Measurements from ENCODE around the gene GCNT4.
"Not testable (repeated sequence)": the region's sequence is repeated elsewhere in the genome, so short reads cannot be mapped to it uniquely, and the experiment has no call there.

GCNT4 gene

GRCh38 chr5:75052192-75053053 lies at the start of gene GCNT4:
TSS of gene GCNT4 (minus strand) at chr5:75052558. CDS start at chr5:75030037, 22,521 bp downstream.
- DNase-seq (ENCODE audit: low read depth): peak; percentile 72

GRCh38 chr5:75095956-75096355 lies 43.6 kb upstream of the GCNT4 start:
- peak; percentile 86 for DNase-seq (ENCODE audit: low read depth)

- DNase-seq (ENCODE audit: low read depth): peak; percentile 62
These were observed 39.2 kb upstream of the GCNT4 start for GRCh38 chr5:75091597-75091996.

GRCh38 chr5:75089662-75090061 lies 37.3 kb upstream of the GCNT4 start:
- no peak for DNase-seq (ENCODE audit: low read depth)

- DNase-seq (ENCODE audit: low read depth): no peak
These were observed 36.8 kb upstream of the GCNT4 start for GRCh38 chr5:75089137-75089536.

GRCh38 chr5:75088648-75089047 lies 36.3 kb upstream of the GCNT4 start:
- DNase-seq (ENCODE audit: low read depth): no peak

- no peak for DNase-seq (ENCODE audit: low read depth)
These were observed 29.2 kb upstream of the GCNT4 start for GRCh38 chr5:75081510-75081909.

GRCh38 chr5:75079346-75079745 lies 27.0 kb upstream of the GCNT4 start:
- not testable (repeated sequence) for DNase-seq (ENCODE audit: low read depth)

- DNase-seq (ENCODE audit: low read depth): no peak
These were observed 25.7 kb upstream of the GCNT4 start for GRCh38 chr5:75078027-75078426.

- DNase-seq (ENCODE audit: low read depth): no peak
These were observed 19.7 kb upstream of the GCNT4 start for GRCh38 chr5:75072061-75072460.

GRCh38 chr5:75071100-75071499 lies 18.7 kb upstream of the GCNT4 start:
- no peak for DNase-seq (ENCODE audit: low read depth)

- DNase-seq (ENCODE audit: low read depth): no peak
These were observed 15.1 kb upstream of the GCNT4 start for GRCh38 chr5:75067434-75067833.

GRCh38 chr5:75062925-75063531 lies 10.7 kb upstream of the GCNT4 start:
- DNase-seq (ENCODE audit: low read depth): no peak

- DNase-seq (ENCODE audit: low read depth): no peak
These were observed 7.7 kb upstream of the GCNT4 start for GRCh38 chr5:75059912-75060545.

- peak; percentile 46 for DNase-seq (ENCODE audit: low read depth)
These were observed 6.7 kb upstream of the GCNT4 start for GRCh38 chr5:75058986-75059535.

- DNase-seq (ENCODE audit: low read depth): peak; percentile 54
These were observed 5.2 kb upstream of the GCNT4 start for GRCh38 chr5:75057561-75057960.

GRCh38 chr5:75055727-75056144 lies 3.4 kb upstream of the GCNT4 start:
- DNase-seq (ENCODE audit: low read depth): peak; percentile 97

- DNase-seq (ENCODE audit: low read depth): no peak
These were observed 2.0 kb upstream of the GCNT4 start for GRCh38 chr5:75054134-75054930.

GRCh38 chr5:75053304-75054133 lies 1.2 kb upstream of the GCNT4 start:
- DNase-seq (ENCODE audit: low read depth): peak; percentile 91

GRCh38 chr5:75053054-75053303 lies 621 bp upstream of the GCNT4 start:
- DNase-seq (ENCODE audit: low read depth): no peak

- no peak for DNase-seq (ENCODE audit: low read depth)
These were observed 1.1 kb downstream of the GCNT4 start for GRCh38 chr5:75051217-75051751.

All from EH (cell line).